ENCODE measurements around the gene STPG2. TPM values are rescaled to one million over a fixed set of nuclear protein-coding genes. Genes with fewer than 3 reads are reported as not detected.
"Not testable (repeated sequence)": the region's sequence is repeated elsewhere in the genome, so short reads cannot be mapped to it uniquely, and the experiment has no call there.

Gene STPG2
- total RNA-seq, 4 donors from 2014 or later, result 1.5 to 2.8 (median 2.1) TPM

DNA sequence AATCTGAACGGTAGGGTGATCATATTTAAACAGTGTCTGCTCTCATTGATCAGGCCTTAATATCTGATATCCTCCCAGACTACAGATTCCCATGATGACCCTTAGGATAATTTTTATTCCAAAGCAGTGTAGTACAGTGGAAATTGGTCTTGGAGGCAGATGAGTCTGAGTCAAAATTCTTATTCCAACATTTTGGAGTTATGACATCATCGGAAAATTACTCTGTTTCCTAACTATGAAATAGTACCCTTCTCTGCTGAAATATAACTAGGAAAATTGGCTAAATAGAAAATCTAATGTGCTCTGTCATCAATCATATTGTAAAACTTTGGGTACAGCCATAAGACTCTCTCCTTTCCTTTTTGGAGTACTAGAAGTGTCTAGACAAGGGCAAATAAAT is 583.3 kb downstream of the STPG2 start:
- Histone ChIP-seq H3K27me3 (no peaks in the 10 kb centered on the region), H3K4me3 (replicated peaks in 1 of 3) (no peak overlapping the region), H3K36me3 (no peaks in the 10 kb centered on the region), H3K27ac (no peak overlapping the region), H3K9me3 (no peaks in the 10 kb centered on the region), H3K4me1 (no peaks in the 10 kb centered on the region)
- DNase-seq, result no peak
- TF ChIP-seq POLR2A (IDR thresholded peaks at IDR 0.05), result no peak
- TF ChIP-seq, protein P1, sequence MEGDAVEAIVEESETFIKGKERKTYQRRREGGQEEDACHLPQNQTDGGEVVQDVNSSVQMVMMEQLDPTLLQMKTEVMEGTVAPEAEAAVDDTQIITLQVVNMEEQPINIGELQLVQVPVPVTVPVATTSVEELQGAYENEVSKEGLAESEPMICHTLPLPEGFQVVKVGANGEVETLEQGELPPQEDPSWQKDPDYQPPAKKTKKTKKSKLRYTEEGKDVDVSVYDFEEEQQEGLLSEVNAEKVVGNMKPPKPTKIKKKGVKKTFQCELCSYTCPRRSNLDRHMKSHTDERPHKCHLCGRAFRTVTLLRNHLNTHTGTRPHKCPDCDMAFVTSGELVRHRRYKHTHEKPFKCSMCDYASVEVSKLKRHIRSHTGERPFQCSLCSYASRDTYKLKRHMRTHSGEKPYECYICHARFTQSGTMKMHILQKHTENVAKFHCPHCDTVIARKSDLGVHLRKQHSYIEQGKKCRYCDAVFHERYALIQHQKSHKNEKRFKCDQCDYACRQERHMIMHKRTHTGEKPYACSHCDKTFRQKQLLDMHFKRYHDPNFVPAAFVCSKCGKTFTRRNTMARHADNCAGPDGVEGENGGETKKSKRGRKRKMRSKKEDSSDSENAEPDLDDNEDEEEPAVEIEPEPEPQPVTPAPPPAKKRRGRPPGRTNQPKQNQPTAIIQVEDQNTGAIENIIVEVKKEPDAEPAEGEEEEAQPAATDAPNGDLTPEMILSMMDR (IDR thresholded peaks at IDR 0.05), result no peak
- intact Hi-C loops (cut with DNase I), result no loop called here
- 91 to 94% methylated on average over 2 of the region's 2 CpGs for WGBS, 2 donors

DNA sequence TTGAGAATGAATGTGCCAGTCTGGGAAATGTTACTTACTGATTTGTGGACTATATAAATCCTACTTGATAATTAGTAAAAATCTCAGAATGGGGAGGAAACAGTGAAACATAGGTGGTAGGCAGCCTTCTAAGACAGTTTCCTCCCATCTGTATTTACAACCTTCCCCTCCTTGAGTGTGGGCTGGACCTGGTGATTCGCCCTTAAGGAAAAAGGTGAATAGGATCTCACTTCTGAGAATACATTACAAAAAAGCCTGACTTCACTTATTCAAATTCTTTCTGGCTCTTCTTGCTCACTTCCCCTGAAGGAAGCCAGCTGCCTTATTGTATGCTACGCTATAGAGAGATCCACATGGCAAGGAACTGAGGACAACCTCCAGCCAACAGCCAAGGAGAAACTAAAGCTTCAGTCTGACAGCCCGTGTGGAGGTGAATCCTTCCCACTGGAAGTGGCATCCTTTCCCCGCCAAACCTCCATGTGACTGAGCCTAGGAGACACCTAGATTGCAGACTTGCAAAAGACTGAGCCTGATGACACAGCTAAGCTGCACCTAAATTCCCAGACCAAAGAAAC is 585.0 kb downstream of the STPG2 start:
- DNase-seq, result no peak
- Histone ChIP-seq H3K4me1 (no peaks in the 10 kb centered on the region), H3K27ac (no peak overlapping the region), H3K36me3 (no peaks in the 10 kb centered on the region), H3K4me3 (replicated peaks in 1 of 3) (no peak overlapping the region), H3K27me3 (no peaks in the 10 kb centered on the region), H3K9me3 (no peaks in the 10 kb centered on the region)
- TF ChIP-seq, protein P1 (IDR thresholded peaks at IDR 0.05), result no peak
- no peak for TF ChIP-seq POLR2A (IDR thresholded peaks at IDR 0.05)
- intact Hi-C loops (cut with DNase I), result no loop called here
- 85 to 87% methylated on average over 4 of the region's 4 CpGs for WGBS, 2 donors

DNA sequence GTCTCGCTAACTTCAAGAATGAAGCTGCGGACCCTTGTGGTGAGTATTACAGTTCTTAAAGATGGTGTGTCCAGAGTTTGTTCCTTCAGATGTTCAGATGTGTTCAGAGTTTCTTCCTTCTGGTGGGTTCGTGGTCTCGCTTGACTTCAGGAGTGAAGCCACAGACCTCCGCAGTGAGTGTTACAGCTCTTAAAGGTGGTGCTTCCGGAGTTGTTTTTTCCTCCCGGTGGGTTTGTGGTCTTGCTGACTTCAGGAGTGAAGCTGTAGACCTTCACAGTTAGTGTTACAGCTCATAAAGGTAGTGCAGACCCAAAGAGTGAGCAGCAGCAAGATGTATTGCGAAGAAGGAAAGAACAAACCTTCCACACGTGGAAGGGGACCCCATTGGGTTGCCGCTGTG is 592.6 kb downstream of the STPG2 start:
- DNase-seq; H3K4me3 ChIP-seq (replicated peaks in 1 of 3); H3K9me3 ChIP-seq; intact Hi-C loops (cut with DNase I); H3K27ac ChIP-seq; H3K27me3 ChIP-seq; H3K4me1 ChIP-seq; H3K36me3 ChIP-seq: not testable (repeated sequence)
- 90 to 91% methylated on average over 10 of the region's 10 CpGs for WGBS, 2 donors

DNA sequence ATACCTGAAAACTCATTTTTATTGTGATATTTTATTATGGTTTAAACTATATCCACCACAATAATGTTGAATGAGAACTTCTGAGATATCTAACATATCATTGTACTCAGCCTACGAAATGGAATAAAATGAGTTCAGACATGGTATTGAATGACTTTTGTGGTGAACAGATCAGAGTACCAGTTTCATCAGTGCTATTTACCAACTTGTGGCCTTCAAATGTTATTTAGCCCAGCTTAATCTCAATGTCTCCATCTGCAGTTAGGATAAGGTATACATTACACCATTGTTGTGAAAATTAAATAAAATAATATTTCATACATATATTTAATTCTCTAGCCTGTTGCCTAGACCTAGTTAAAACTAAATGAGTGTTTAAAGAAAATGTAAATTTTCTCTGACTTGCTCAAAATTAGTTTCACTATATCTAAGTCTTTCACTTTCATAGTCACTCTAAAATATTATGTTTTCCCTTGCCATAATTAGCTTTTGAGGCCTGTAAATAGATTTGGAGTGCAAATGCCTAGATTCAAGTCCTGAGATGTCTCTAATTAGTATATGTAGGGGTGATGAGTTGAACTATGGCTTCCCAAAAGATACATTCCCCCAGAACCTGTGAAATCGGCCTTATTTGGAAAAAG is 594.2 kb downstream of the STPG2 start:
- intact Hi-C loops (cut with DNase I), result no loop called here
- 90 to 97% methylated on average over 2 of the region's 2 CpGs for WGBS, 2 donors
- no peaks in the 10 kb centered on the region for H3K27me3 ChIP-seq
- no peaks in the 10 kb centered on the region for H3K36me3 ChIP-seq
- no peak overlapping the region for H3K4me3 ChIP-seq (replicated peaks in 1 of 3)
- H3K9me3 ChIP-seq, result no peaks in the 10 kb centered on the region
- H3K27ac ChIP-seq, result no peak overlapping the region
- TF ChIP-seq, protein P1 (IDR thresholded peaks at IDR 0.05), result no peak
- no peak for TF ChIP-seq POLR2A (IDR thresholded peaks at IDR 0.05)
- no peak for DNase-seq
- no peaks in the 10 kb centered on the region for H3K4me1 ChIP-seq

DNA sequence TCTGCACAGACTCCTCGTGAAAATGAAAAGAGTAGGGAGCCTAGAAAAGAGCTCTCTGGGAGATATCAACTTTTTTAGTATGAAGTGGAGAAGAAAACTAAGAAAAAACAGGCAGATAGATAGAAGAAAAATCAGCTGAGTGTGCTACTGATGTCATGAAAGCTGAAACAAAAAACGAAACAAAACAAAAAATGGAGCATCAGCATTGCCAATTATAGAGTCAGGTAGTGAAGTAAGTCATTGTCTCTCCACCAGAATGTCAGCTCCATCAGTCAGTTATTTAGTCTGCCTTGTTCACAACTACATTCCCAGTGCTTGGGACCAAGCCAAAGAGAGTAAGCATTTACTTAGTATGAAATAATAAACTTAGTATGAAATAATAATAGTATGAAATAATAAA is 595.1 kb downstream of the STPG2 start:
- TF ChIP-seq, protein P1 (IDR thresholded peaks at IDR 0.05), result no peak
- no peak for TF ChIP-seq POLR2A (IDR thresholded peaks at IDR 0.05)

More for the DNA sequence above, 595.1 kb downstream of the STPG2 start:
- Histone ChIP-seq H3K4me1 (no peaks in the 10 kb centered on the region), H3K36me3 (no peaks in the 10 kb centered on the region), H3K27me3 (no peaks in the 10 kb centered on the region), H3K4me3 (replicated peaks in 1 of 3) (no peak overlapping the region), H3K9me3 (no peaks in the 10 kb centered on the region), H3K27ac (no peak overlapping the region)
- intact Hi-C loops (cut with DNase I), result no loop called here
- DNase-seq, result no peak
- WGBS, 2 donors, result 84 to 90% methylated on average over 2 of the region's 2 CpGs
